ENCODE measurements around the gene CCNB1.

The CCNB1 gene

DNA sequence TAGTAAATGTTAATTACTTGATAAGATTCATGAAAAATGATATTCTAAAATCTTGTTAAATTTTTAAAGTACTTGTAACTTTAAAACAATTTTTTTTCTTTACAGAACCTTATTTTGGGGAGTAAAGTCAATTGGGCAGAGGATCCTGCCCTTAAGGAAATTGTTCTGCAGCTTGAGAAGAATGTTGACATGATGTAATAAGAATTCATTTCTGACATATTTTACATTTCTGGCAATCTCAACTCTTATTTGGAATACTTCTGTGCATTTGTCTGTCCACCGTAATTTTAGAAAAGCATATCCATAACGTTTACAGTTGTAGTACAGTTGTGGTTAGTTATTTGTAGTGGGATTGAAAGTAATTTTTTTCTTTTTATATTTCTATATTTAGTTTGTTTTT lies 42.7 kb downstream of the CCNB1 start:
- no peak overlapping the region for H3K27ac ChIP-seq
- no peak for DNase-seq (ENCODE audit: low spot score)
- H3K4me3 ChIP-seq = no peak overlapping the region
- TF ChIP-seq, protein P1, sequence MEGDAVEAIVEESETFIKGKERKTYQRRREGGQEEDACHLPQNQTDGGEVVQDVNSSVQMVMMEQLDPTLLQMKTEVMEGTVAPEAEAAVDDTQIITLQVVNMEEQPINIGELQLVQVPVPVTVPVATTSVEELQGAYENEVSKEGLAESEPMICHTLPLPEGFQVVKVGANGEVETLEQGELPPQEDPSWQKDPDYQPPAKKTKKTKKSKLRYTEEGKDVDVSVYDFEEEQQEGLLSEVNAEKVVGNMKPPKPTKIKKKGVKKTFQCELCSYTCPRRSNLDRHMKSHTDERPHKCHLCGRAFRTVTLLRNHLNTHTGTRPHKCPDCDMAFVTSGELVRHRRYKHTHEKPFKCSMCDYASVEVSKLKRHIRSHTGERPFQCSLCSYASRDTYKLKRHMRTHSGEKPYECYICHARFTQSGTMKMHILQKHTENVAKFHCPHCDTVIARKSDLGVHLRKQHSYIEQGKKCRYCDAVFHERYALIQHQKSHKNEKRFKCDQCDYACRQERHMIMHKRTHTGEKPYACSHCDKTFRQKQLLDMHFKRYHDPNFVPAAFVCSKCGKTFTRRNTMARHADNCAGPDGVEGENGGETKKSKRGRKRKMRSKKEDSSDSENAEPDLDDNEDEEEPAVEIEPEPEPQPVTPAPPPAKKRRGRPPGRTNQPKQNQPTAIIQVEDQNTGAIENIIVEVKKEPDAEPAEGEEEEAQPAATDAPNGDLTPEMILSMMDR (IDR thresholded peaks at IDR 0.05) = no peak

DNA sequence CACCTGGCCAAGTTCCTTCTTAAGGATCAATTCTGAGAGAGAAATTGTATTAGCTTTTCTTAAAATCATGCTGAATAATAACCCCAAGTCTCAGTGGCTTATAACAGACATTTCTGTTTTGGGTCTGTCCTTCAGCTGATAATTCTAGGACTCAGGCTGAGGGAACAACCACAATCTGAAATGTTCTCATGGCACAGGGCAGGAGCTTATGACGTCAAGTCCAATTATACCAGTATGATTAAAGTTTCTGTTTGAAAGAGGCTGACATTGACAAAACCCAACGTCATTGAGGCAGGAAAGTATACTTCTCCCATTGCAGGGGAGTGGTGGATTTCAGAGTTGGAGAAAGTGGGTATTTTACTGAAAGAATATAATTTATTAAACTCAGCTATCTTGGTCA lies 44.2 kb downstream of the CCNB1 start:
- DNase-seq (ENCODE audit: low spot score) = no peak
- H3K27ac ChIP-seq = no peak overlapping the region
- no peak overlapping the region for H3K4me3 ChIP-seq
- TF ChIP-seq, protein P1 (IDR thresholded peaks at IDR 0.05) = no peak

DNA sequence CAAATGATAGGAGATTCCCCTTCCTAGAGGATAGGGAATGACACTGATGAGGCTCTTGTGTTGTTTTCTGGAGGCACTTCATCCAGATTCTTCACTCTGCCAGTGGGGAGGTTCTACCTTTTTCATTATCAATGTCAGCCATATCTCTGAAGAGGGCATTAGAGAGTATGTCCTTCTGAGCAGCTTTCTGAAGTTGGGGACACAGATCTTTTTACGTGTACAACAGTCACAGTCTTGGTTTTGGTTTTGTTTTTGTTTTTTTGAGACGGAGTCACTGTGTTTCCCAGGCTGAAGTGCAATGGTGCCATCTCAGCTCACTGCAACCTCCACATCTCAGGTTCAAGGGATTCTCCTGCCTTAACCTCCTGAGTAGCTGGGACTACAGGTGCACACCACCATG lies 45.1 kb downstream of the CCNB1 start:
- Histone ChIP-seq H3K27ac (no peak overlapping the region), H3K4me3 (no peak overlapping the region)
- TF ChIP-seq, protein P1 (IDR thresholded peaks at IDR 0.05) = no peak
- DNase-seq (ENCODE audit: low spot score) = no peak

DNA sequence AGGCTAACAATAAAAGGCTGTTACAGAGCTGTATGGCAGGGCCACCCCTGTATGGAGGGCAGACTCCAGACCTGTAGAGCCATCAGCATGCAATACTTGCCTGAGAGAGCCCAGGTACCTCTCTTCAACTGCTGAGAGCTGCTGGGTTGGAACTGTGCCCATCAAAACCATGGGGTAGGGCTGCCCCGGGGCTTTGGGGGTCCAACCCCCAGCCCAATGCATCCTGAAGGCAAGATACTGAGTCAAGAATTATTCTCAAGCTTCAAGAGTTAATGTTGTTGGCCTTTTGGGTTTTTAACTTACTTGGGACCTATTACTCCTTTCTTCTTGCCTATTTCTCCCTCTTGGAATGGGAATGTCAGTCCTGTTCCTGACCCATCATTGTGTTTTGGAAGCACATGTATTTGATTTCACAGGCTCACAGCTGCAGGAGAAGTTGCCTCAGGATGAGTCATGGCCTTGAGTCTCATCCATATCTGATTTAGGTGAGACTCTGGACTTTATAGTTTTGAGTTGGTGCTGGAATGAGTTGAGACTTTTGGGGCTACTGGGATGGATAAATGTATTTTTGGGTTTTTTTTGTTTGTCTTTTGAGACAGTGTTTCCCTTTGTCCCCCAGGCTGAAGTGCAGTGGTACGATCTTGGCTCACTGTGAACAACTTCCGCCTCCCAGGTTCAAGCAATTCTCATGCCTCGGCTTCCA lies 46.7 kb downstream of the CCNB1 start:
- H3K27ac ChIP-seq = no peak overlapping the region

DNA sequence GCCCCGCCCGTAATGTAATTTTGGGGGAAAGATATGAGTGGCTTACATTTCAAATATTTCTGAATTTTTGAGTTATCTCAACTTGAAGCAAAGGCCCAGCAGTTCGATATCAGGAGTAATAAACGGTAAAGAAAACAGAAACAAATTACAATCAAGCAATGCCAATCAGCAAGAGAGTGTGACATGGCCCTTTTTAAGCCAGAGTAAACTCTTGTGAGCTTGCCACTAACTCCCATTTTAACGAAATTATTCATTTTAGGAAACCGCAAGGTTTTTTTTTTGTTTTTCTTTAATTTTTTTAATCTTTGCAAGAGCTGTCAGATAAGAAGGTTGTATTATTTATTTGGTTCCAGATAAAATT lies 50.2 kb downstream of the CCNB1 start:
- H3K27ac ChIP-seq = peak overlapping the region in 1 of 2 donors; percentile 98
- no peak for DNase-seq (ENCODE audit: low spot score)
- TF ChIP-seq, protein P1 (IDR thresholded peaks at IDR 0.05) = no peak
- peak overlapping the region; percentile 99 for H3K4me3 ChIP-seq

More for the DNA sequence above, 46.7 kb downstream of the CCNB1 start:
- no peak overlapping the region for H3K4me3 ChIP-seq
- no peak for DNase-seq (ENCODE audit: low spot score)
- TF ChIP-seq, protein P1 (IDR thresholded peaks at IDR 0.05) = no peak

DNA sequence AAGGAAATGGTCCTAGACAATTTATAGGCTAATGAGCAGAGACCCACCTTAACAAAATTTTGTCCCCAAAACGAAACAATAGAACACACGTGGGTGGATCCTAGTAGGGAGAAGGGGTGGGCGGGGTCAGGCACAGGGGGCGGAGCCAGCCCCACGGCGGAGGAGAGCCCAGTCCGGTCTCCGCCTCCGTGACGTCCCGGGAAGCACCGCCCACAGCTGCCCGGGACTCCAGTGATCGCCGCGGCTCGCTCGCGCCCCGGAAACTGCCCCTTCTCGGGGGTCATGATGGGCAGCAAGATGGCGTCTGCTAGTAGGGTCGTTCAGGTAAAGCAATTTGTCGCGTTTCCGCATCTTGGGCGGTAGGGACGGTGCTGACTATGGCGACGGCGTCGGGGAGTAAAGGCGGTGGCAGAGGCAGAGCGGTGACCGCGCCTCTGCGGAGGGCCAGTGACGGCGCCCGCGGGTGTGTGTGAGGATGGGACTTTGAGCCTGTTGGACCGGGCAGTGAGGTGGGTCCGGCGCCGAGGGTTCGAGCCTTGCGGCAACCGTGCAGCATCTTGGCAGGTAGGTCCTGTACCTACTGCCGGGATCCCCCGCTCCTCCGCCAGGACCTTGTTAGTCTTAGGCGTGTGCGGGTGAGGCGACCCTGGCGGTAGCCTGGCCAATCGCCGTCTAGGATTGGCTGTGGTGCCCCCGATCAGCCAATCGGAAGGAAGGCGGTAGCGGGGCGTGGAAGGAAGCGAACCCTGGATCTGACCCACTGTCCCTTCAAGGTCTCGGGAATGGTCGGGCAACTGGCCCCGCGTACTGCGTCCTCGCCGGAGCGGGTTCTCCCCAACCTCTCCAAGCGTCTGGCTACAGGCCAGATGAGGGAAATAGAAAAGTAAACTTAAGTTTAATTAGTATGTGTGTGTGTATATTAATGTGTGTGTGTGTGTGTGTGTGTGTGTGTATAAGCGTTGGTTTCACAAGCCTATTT lies 50.9 kb downstream of the CCNB1 start:
- DNase-seq (ENCODE audit: low spot score) = peak; percentile 98
- peak overlapping the region; percentile 99 for H3K4me3 ChIP-seq
- peak overlapping the region; percentile 90 to 98 for H3K27ac ChIP-seq
- TF ChIP-seq, protein P1 (IDR thresholded peaks at IDR 0.05) = no peak

Measured in coronary artery (tissue), 2 donors.